ENCODE results near the gene CHURC1.
A peak's percentile ranks its signal among the peaks of the same experiment; 100 is the strongest.

The CHURC1 gene

GRCh38 chr14:64934338-64934929, 20.2 kb downstream of the CHURC1 start:
- Histone ChIP-seq H3K9ac (no peak overlapping the region), H3K79me2 (ENCODE audit: insufficient read depth, low read depth) (0 out of 2 replicates have a peak, but pooled peaks cover 6% of the 10 kb centered on the region), H2AFZ (ENCODE audit: low read depth) (no peak overlapping the region), H3K4me1 (ENCODE audit: low read depth, poor library complexity, severe bottlenecking) (peaks cover 91% of the 10 kb centered on the region), H3K36me3 (ENCODE audit: insufficient read depth) (no peaks in the 10 kb centered on the region), H3K4me3 (IDR thresholded peaks at IDR 0.05; ENCODE audit: insufficient read depth, low read depth, low read length) (no peak overlapping the region), H4K20me1 (ENCODE audit: insufficient read depth) (no peaks in the 10 kb centered on the region), H3K27ac (no peak overlapping the region), H3K4me2 (no peak overlapping the region), H3K27me3 (ENCODE audit: insufficient read depth, low read depth) (no peaks in the 10 kb centered on the region)
- TF ChIP-seq, protein P1, sequence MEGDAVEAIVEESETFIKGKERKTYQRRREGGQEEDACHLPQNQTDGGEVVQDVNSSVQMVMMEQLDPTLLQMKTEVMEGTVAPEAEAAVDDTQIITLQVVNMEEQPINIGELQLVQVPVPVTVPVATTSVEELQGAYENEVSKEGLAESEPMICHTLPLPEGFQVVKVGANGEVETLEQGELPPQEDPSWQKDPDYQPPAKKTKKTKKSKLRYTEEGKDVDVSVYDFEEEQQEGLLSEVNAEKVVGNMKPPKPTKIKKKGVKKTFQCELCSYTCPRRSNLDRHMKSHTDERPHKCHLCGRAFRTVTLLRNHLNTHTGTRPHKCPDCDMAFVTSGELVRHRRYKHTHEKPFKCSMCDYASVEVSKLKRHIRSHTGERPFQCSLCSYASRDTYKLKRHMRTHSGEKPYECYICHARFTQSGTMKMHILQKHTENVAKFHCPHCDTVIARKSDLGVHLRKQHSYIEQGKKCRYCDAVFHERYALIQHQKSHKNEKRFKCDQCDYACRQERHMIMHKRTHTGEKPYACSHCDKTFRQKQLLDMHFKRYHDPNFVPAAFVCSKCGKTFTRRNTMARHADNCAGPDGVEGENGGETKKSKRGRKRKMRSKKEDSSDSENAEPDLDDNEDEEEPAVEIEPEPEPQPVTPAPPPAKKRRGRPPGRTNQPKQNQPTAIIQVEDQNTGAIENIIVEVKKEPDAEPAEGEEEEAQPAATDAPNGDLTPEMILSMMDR (conservative IDR thresholded peaks at IDR 0.05; ENCODE audit: low read depth, low read length): no peak

DNA sequence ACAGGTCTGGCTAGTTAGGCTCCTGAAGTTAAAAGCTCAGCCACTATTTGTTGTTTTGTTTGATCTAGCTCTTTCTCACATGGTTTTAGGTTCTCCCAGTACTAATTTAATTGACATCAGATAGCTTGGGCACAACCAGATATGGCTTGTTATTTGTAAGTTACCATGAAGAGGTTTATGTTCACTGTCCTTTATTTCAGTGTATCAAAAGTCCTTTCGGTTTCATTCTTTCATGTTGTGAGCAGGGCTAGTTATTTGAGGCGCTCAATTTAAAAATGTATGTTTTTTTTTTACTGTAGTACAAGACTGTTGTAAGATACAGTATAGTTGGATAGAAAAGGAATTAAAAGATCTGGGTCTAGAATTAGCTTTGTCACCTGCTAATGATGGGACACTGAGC, 21.3 kb downstream of the CHURC1 start:
- H3K4me2 ChIP-seq: peak overlapping the region; percentile 31
- TF ChIP-seq, protein P1 (conservative IDR thresholded peaks at IDR 0.05; ENCODE audit: low read depth, low read length): no peak
- no peak overlapping the region for H3K4me3 ChIP-seq (IDR thresholded peaks at IDR 0.05; ENCODE audit: insufficient read depth, low read depth, low read length)
- no peaks in the 10 kb centered on the region for H4K20me1 ChIP-seq (ENCODE audit: insufficient read depth)
- H3K9ac ChIP-seq: no peak overlapping the region; the same call in 1 of the 2 replicates
- H2AFZ ChIP-seq (ENCODE audit: low read depth): no peak overlapping the region
- 0 out of 2 replicates have a peak, but pooled peaks cover 6% of the 10 kb centered on the region for H3K79me2 ChIP-seq (ENCODE audit: insufficient read depth, low read depth)
- H3K36me3 ChIP-seq (ENCODE audit: insufficient read depth): no peaks in the 10 kb centered on the region
- H3K27ac ChIP-seq: peak overlapping the region; percentile 39; the same call in 1 of the 2 replicates
- H3K4me1 ChIP-seq (ENCODE audit: low read depth, poor library complexity, severe bottlenecking): peaks cover 80% of the 10 kb centered on the region
- no peaks in the 10 kb centered on the region for H3K27me3 ChIP-seq (ENCODE audit: insufficient read depth, low read depth)

GRCh38 chr14:64937171-64937820, 23.0 kb downstream of the CHURC1 start:
- TF ChIP-seq, protein P1 (conservative IDR thresholded peaks at IDR 0.05; ENCODE audit: low read depth, low read length): no peak

GRCh38 chr14:64937821-64938193, 23.6 kb downstream of the CHURC1 start:
- H4K20me1 ChIP-seq (ENCODE audit: insufficient read depth): no peaks in the 10 kb centered on the region

More at GRCh38 chr14:64937171-64937820, 23.0 kb downstream of the CHURC1 start:
- H3K9ac ChIP-seq: no peak overlapping the region
- peak overlapping the region; percentile 31 for H3K4me2 ChIP-seq
- H3K36me3 ChIP-seq (ENCODE audit: insufficient read depth): no peaks in the 10 kb centered on the region
- H2AFZ ChIP-seq (ENCODE audit: low read depth): no peak overlapping the region
- 0 out of 2 replicates have a peak, but pooled peaks cover 6% of the 10 kb centered on the region for H3K79me2 ChIP-seq (ENCODE audit: insufficient read depth, low read depth)
- no peaks in the 10 kb centered on the region for H4K20me1 ChIP-seq (ENCODE audit: insufficient read depth)
- H3K27ac ChIP-seq: peak overlapping the region; percentile 18; the same call in 1 of the 2 replicates
- H3K4me3 ChIP-seq (IDR thresholded peaks at IDR 0.05; ENCODE audit: insufficient read depth, low read depth, low read length): no peak overlapping the region
- no peaks in the 10 kb centered on the region for H3K27me3 ChIP-seq (ENCODE audit: insufficient read depth, low read depth)
- H3K4me1 ChIP-seq (ENCODE audit: low read depth, poor library complexity, severe bottlenecking): peaks cover 62% of the 10 kb centered on the region

More at GRCh38 chr14:64937821-64938193, 23.6 kb downstream of the CHURC1 start:
- peaks cover 57% of the 10 kb centered on the region for H3K4me1 ChIP-seq (ENCODE audit: low read depth, poor library complexity, severe bottlenecking)
- no peak overlapping the region for H3K9ac ChIP-seq
- no peaks in the 10 kb centered on the region for H3K27me3 ChIP-seq (ENCODE audit: insufficient read depth, low read depth)
- peak overlapping the region; percentile 18; the same call in 1 of the 2 replicates for H3K27ac ChIP-seq
- H3K4me3 ChIP-seq (IDR thresholded peaks at IDR 0.05; ENCODE audit: insufficient read depth, low read depth, low read length): no peak overlapping the region
- peak overlapping the region; percentile 31 for H3K4me2 ChIP-seq
- 0 out of 2 replicates have a peak, but pooled peaks cover 6% of the 10 kb centered on the region for H3K79me2 ChIP-seq (ENCODE audit: insufficient read depth, low read depth)
- TF ChIP-seq, protein P1 (conservative IDR thresholded peaks at IDR 0.05; ENCODE audit: low read depth, low read length): no peak
- no peaks in the 10 kb centered on the region for H3K36me3 ChIP-seq (ENCODE audit: insufficient read depth)
- no peak overlapping the region for H2AFZ ChIP-seq (ENCODE audit: low read depth)
